Ovary (tissue), 3 donors: ENCODE measurements around the gene CEMIP.

ENCODE experiments used
- CTCF ChIP-seq, 3 donors: fragments of 450-650 bp in 2 of 3; fragments of 200-600 bp in 1 of 3; IDR thresholded peaks; one replicate each; pipeline versions ENCODE4 v1.5.1 to v1.8.0; 2016 to 2022; ENCODE audit warnings: antibody characterized with exemption in 3 of 3, mild to moderate bottlenecking in 1 of 3
- POLR2A ChIP-seq: fragments of 450-650 bp; IDR thresholded peaks from one replicate; pipeline ENCODE4 v1.6.1; 2017; ENCODE audit warnings: antibody characterized with exemption, mild to moderate bottlenecking, moderate library complexity
- donor health status: DM: no; HTN: no; CAD: no.

GRCh38 chr15:80906159-80906766, 127.1 kb downstream of the CEMIP start:
- TF ChIP-seq CTCF (IDR thresholded peaks at IDR 0.05) (no peak), POLR2A (no peak)
